Measurements from ENCODE around the gene OST4. TPM values are rescaled to one million over a fixed set of nuclear protein-coding genes. Genes with fewer than 3 reads are reported as not detected.

OST4 gene
- polyA plus RNA-seq, 1 donor: 202 TPM

DNA sequence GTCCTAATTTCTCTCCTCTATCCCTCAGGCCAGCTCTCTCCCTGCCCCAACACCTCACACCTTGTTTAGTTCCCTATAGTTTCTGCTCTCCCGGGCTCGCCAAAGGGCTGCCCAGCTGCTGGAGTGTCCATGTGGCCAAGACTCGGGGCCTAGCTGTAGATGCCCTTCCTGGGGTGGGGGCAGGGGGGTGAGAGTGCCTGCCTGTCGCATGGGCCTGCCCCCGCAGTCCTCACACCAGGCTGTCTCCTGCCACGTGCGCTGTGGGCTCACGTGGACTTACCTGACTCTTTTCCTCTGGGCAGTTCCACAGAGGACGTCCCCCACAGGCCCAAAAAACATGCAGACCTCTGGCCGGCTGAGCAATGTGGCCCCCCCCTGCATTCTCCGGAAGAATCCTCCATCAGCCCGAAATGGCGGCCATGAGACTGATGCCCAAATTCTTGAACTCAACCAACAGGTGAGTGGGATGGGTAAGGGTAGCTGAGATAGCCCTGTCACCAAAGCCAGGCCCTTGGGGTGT lies 46.1 kb downstream of the OST4 start:
- DNase-seq: no peak

DNA sequence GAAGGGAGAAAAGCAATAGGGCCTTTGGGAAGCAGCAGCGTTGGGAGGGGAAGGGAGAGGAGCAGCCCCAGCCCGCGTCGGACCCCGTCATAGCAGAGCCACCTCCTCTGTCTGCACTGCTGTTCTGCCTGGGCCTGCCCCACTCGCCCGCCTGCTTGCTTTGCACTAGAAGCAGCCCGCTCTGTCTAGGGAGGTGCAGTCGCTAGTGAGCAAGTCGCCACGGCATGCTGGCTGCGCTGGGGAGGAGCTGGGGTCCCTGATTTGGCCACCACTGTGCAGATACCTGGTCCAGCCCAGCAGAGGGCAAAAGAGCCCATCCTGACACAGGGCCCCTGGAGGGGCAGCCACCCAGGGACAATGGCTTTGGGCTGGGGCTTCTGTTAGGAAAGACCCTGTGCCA lies 46.6 kb downstream of the OST4 start:
- no peak for DNase-seq

DNA sequence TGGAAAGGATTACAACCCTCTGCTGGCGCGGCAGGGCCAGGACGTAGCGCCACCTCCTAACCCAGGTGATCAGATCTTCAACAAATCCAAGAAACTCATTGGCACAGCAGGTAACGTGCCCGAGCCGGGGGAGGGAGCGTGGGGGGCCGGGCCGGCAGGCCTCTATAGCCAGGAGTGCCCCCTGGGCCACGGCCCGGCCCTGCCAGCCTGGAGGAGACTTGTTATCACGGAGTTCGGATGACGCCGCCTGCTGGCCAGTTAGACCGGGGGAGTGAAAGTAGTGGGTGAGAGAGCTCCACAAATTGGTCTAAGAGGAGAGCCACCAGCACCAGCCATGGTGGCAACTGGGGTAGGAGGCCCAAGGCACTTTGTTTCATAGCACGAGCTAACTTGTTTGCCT lies 47.3 kb downstream of the OST4 start:
- DNase-seq: no peak

DNA sequence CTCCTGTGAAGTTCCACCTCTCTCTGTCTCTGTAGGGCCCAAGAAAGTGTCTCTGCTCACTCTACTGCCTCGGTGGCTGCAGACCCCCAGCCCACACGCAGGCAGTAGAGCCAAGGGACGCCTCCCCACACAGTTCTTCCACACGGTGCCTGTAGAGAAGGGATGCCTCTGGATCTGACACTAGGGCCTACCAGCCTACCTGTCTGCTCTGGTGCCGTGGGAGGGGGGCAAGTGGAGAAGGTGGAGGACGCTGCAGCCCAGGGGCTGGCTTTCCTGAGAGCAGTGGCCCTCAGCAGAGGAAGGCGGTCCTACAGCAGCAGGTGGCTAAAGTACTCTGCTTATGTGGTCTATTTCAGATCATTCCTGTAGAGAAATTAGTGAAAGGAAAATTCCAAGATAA lies 47.7 kb downstream of the OST4 start:
- DNase-seq: no peak

DNA sequence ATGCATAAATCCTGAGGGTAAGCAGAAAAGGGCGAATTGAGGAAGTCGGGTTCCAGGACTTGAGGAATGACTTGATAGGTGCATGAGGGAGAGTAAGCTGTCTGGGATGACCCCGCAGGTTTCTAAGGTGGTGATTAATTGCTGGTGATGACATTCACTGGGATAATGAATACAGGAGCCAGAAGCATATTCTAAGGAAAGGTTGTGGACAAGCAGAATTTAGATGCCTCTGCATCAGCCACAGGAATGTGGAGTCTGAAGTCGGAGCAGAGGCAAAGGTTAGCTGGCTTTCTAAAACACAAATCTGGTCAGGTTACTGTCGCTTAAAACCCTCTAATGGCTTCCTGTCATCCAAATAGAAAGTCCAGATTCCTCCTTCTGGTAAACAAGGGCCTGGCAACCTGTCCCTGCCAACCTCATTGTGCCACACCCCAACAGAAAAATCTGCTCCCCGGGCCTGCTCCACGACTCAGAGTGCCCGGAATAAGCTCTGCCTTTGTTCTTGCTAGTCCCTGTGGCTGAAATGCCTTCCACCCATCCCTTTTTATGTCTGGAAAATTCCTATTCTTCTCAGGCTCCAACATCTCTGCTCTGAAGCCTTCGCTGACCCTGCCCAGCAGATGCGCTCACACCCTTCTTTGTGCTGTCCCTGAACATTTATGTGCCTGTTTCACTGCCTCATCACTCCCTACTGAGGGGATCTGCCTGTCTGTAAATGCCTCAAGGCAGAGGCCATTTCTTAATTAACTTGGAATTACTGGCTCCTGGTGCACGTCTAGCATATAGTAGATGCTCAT lies 50.0 kb downstream of the OST4 start:
- no peak for DNase-seq

Other genes with a start within 250 kb of the OST4 start
- 39.8 TPM for gene DPYSL5, start 223.5 kb downstream of the OST4 start, polyA plus RNA-seq (ENCODE audit: insufficient read length)
- 41.2 TPM for gene MAPRE3, start 101.0 kb downstream of the OST4 start, polyA plus RNA-seq (ENCODE audit: insufficient read length)
- gene TMEM214, start 38.7 kb downstream of the OST4 start, polyA plus RNA-seq (ENCODE audit: insufficient read length): 57.7 TPM
- gene AGBL5, start 20.0 kb downstream of the OST4 start, polyA plus RNA-seq (ENCODE audit: insufficient read length): 18.8 TPM
- gene EMILIN1, start 7.0 kb upstream of the OST4 start, polyA plus RNA-seq (ENCODE audit: insufficient read length): 66.7 TPM
- 1.5 TPM for gene KHK, start 15.1 kb upstream of the OST4 start, polyA plus RNA-seq (ENCODE audit: insufficient read length)
- gene CGREF1, start 47.5 kb upstream of the OST4 start, polyA plus RNA-seq (ENCODE audit: insufficient read length): 0.75 TPM
- 0.18 TPM for gene ABHD1, start 52.2 kb upstream of the OST4 start, polyA plus RNA-seq (ENCODE audit: insufficient read length)
- 35.1 TPM for gene PREB, start 63.0 kb upstream of the OST4 start, polyA plus RNA-seq (ENCODE audit: insufficient read length)
- not detected for gene PRR30, start 67.8 kb upstream of the OST4 start, polyA plus RNA-seq (ENCODE audit: insufficient read length)
- 0.17 TPM for gene TCF23, start 77.3 kb upstream of the OST4 start, polyA plus RNA-seq (ENCODE audit: insufficient read length)
- gene ATRAID, start 140.4 kb upstream of the OST4 start, polyA plus RNA-seq (ENCODE audit: insufficient read length): 83.7 TPM
- 18.6 TPM for gene SLC5A6, start 140.6 kb upstream of the OST4 start, polyA plus RNA-seq (ENCODE audit: insufficient read length)
- 28.0 TPM for gene CAD, start 145.7 kb upstream of the OST4 start, polyA plus RNA-seq (ENCODE audit: insufficient read length)
- 2.8 TPM for gene SLC30A3, start 191.4 kb upstream of the OST4 start, polyA plus RNA-seq (ENCODE audit: insufficient read length)
- 0.34 TPM for gene DNAJC5G, start 203.8 kb upstream of the OST4 start, polyA plus RNA-seq (ENCODE audit: insufficient read length)
- gene TRIM54, start 210.8 kb upstream of the OST4 start, polyA plus RNA-seq (ENCODE audit: insufficient read length): 128 TPM
- 2.5 TPM for gene UCN, start 236.8 kb upstream of the OST4 start, polyA plus RNA-seq (ENCODE audit: insufficient read length)